ENCODE measurements around the gene MLH1. TPM values are rescaled to one million over a fixed set of nuclear protein-coding genes. Genes with fewer than 3 reads are reported as not detected.
A peak's percentile ranks its signal among the peaks of the same experiment; 100 is the strongest.

MLH1 gene
- total RNA-seq, 2 experiments from 2014 or later: 94.2 to 102 TPM

- H3K79me2 ChIP-seq (ENCODE audit: insufficient read depth, low read depth, low read length): no peaks in the 10 kb centered on the region
- peaks cover 96% of the 10 kb centered on the region for H3K36me3 ChIP-seq (ENCODE audit: insufficient read depth, low read length)
- ChIA-PET CTCF (ENCODE audit: unreplicated experiment) (no interaction called here), POLR2A (interaction anchor here (0.6 to 1.2 kb wide), 3 partner anchors 9 to 172 kb away, joined by 3 to 5 read pairs (median 5); no protein-coding TSS in a partner anchor)
- intact Hi-C loops (cut with micrococcal nuclease; ENCODE audit: unreplicated experiment): loop anchor here (10.0 kb wide), 2 partner anchors 165 to 325 kb away; no protein-coding TSS in a partner anchor
- no peaks in the 10 kb centered on the region for H3K9me3 ChIP-seq (ENCODE audit: low read length)
- no peaks in the 10 kb centered on the region for H3K9me2 ChIP-seq (ENCODE audit: insufficient read depth, low read length)
- BruUV-seq (replicated peaks): no TSS peak
- no peak for TF ChIP-seq CTCF (conservative IDR thresholded peaks at IDR 0.05; ENCODE audit: low read length)
- TF ChIP-seq EZH2phosphoT487 (IDR thresholded peaks at IDR 0.05; ENCODE audit: borderline replicate concordance, low read depth, low read length): no peak
- H3K4me2 ChIP-seq (ENCODE audit: low read length): no peak overlapping the region
- H2AFZ ChIP-seq (ENCODE audit: low read length): no peak overlapping the region
- peaks cover 12% of the 10 kb centered on the region for H3K4me1 ChIP-seq (ENCODE audit: insufficient read depth, low read length, poor library complexity, severe bottlenecking)
- H4K20me1 ChIP-seq (ENCODE audit: insufficient read depth, low read length): no peaks in the 10 kb centered on the region
- no peak overlapping the region for H3K27ac ChIP-seq (ENCODE audit: low read depth, low read length, poor library complexity, severe bottlenecking)
- DNase-seq (ENCODE audit: low spot score): no peak
- no peak overlapping the region for H3K4me3 ChIP-seq (ENCODE audit: low read depth, low read length, poor library complexity, severe bottlenecking)
Observed at GRCh38 chr3:37050282-37050681, 57.0 kb downstream of the MLH1 start.

- no peaks in the 10 kb centered on the region for H3K9me3 ChIP-seq (ENCODE audit: low read length)
- no peak for DNase-seq (ENCODE audit: low spot score)
- no peaks in the 10 kb centered on the region for H3K79me2 ChIP-seq (ENCODE audit: insufficient read depth, low read depth, low read length)
- TF ChIP-seq EZH2phosphoT487 (IDR thresholded peaks at IDR 0.05; ENCODE audit: borderline replicate concordance, low read depth, low read length) (no peak), CTCF (conservative IDR thresholded peaks at IDR 0.05; ENCODE audit: low read length) (no peak)
- H3K36me3 ChIP-seq (ENCODE audit: insufficient read depth, low read length): peaks cover 95% of the 10 kb centered on the region
- no peak overlapping the region for H3K27ac ChIP-seq (ENCODE audit: low read depth, low read length, poor library complexity, severe bottlenecking)
- peaks cover 12% of the 10 kb centered on the region for H3K4me1 ChIP-seq (ENCODE audit: insufficient read depth, low read length, poor library complexity, severe bottlenecking)
- H4K20me1 ChIP-seq (ENCODE audit: insufficient read depth, low read length): no peaks in the 10 kb centered on the region
- ChIA-PET POLR2A (no interaction called here), CTCF (ENCODE audit: unreplicated experiment) (no interaction called here)
- H3K4me2 ChIP-seq (ENCODE audit: low read length): no peak overlapping the region
- no peak overlapping the region for H3K4me3 ChIP-seq (ENCODE audit: low read depth, low read length, poor library complexity, severe bottlenecking)
- BruUV-seq (replicated peaks): no TSS peak
- no peaks in the 10 kb centered on the region for H3K9me2 ChIP-seq (ENCODE audit: insufficient read depth, low read length)
- H2AFZ ChIP-seq (ENCODE audit: low read length): no peak overlapping the region
- intact Hi-C loops (cut with micrococcal nuclease; ENCODE audit: unreplicated experiment): loop anchor here (10.0 kb wide), 2 partner anchors 162 to 328 kb away; no protein-coding TSS in a partner anchor
Observed at GRCh38 chr3:37052860-37053259, 59.5 kb downstream of the MLH1 start.

- no peak overlapping the region for H3K4me3 ChIP-seq (ENCODE audit: low read depth, low read length, poor library complexity, severe bottlenecking)
- H3K79me2 ChIP-seq (ENCODE audit: insufficient read depth, low read depth, low read length): no peaks in the 10 kb centered on the region
- H3K9me2 ChIP-seq (ENCODE audit: insufficient read depth, low read length): no peaks in the 10 kb centered on the region
- TF ChIP-seq EZH2phosphoT487 (IDR thresholded peaks at IDR 0.05; ENCODE audit: borderline replicate concordance, low read depth, low read length) (no peak), CTCF (conservative IDR thresholded peaks at IDR 0.05; ENCODE audit: low read length) (no peak)
- ChIA-PET POLR2A (no interaction called here), CTCF (ENCODE audit: unreplicated experiment) (no interaction called here)
- no peak overlapping the region for H2AFZ ChIP-seq (ENCODE audit: low read length)
- H3K36me3 ChIP-seq (ENCODE audit: insufficient read depth, low read length): peaks cover 95% of the 10 kb centered on the region
- BruUV-seq (replicated peaks): TSS peak; percentile 65
- peaks cover 12% of the 10 kb centered on the region for H3K4me1 ChIP-seq (ENCODE audit: insufficient read depth, low read length, poor library complexity, severe bottlenecking)
- H3K4me2 ChIP-seq (ENCODE audit: low read length): no peak overlapping the region
- no peaks in the 10 kb centered on the region for H3K9me3 ChIP-seq (ENCODE audit: low read length)
- H3K27ac ChIP-seq (ENCODE audit: low read depth, low read length, poor library complexity, severe bottlenecking): no peak overlapping the region
- DNase-seq (ENCODE audit: low spot score): no peak
- intact Hi-C loops (cut with micrococcal nuclease; ENCODE audit: unreplicated experiment): loop anchor here (10.0 kb wide), 2 partner anchors 161 to 329 kb away; no protein-coding TSS in a partner anchor
- H4K20me1 ChIP-seq (ENCODE audit: insufficient read depth, low read length): no peaks in the 10 kb centered on the region
Observed at GRCh38 chr3:37053337-37053736, 60.0 kb downstream of the MLH1 start.
